ENCODE results near the gene CNGB1. TPM values are rescaled to one million over a fixed set of nuclear protein-coding genes. Genes with fewer than 3 reads are reported as not detected.

The CNGB1 gene
- total RNA-seq, 1 donor = not detected

DNA sequence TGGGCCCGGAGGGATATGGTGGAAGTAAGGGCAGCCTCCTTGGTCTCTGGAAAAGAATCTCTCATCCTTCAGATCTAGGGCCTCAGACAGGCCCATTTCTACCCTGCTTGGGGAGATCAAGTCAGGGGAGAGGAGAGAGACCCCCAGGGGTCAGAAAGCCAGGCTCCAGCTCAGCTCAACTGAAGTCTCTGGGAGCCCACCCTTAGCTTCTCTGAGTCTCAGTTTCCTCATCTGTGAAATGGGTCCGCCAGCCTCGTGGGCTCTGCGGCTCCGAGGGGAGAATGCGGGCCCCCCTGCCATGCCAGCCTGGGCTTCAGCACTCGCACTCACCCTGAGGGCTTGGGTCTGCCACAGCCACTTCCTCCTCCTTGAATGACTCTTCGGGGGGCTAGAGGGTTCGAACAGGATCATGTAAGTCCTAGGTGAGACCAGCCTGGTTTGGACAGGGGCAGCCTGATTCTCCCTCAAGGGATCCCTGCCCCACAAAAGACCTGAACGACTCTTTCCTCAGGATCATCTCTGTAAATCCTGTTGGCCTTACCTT is 6.7 kb downstream of the CNGB1 start:
- no peak overlapping the region for H2AFZ ChIP-seq (ENCODE audit: low read length)
- no peak for DNase-seq (ENCODE audit: insufficient read length, low spot score, missing footprints)

DNA sequence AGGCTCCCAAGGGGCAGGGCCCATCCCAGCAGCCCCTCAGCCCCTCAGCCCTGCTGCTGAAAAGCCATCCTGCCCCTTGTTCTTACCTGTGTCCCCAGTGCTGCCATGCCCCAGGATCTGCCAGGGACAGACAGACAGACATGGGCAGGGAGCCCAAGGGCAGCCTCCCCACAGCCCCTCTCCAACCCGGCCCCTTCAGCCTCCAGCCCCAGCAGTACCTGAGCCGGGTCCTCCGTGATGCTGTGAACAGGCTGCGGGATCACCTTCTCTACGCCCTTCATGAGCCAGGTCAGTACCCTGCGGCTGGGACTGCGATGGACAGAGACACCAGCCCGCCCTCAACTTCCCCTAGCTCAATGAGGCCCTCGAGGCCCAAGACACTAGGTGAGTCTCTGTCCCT is 8.2 kb downstream of the CNGB1 start:
- Histone ChIP-seq H3K36me3 (ENCODE audit: insufficient read depth, low read length) (no peaks in the 10 kb centered on the region), H3K9me3 (ENCODE audit: low read depth, low read length) (no peaks in the 10 kb centered on the region), H4K20me1 (ENCODE audit: insufficient read depth, low read length) (no peaks in the 10 kb centered on the region), H3K79me2 (ENCODE audit: insufficient read depth, low read length) (no peaks in the 10 kb centered on the region), H2AFZ (ENCODE audit: low read length) (no peak overlapping the region), H3K4me1 (ENCODE audit: insufficient read depth, low read length) (no peaks in the 10 kb centered on the region), H3K4me3 (ENCODE audit: insufficient read depth, low read length) (no peak overlapping the region), H3K27me3 (ENCODE audit: insufficient read depth, low read length) (peaks cover 13% of the 10 kb centered on the region), H3K27ac (ENCODE audit: low read depth, low read length) (no peak overlapping the region), H3K4me2 (ENCODE audit: insufficient read depth, low read length) (no peak overlapping the region)
- TF ChIP-seq, protein P1, sequence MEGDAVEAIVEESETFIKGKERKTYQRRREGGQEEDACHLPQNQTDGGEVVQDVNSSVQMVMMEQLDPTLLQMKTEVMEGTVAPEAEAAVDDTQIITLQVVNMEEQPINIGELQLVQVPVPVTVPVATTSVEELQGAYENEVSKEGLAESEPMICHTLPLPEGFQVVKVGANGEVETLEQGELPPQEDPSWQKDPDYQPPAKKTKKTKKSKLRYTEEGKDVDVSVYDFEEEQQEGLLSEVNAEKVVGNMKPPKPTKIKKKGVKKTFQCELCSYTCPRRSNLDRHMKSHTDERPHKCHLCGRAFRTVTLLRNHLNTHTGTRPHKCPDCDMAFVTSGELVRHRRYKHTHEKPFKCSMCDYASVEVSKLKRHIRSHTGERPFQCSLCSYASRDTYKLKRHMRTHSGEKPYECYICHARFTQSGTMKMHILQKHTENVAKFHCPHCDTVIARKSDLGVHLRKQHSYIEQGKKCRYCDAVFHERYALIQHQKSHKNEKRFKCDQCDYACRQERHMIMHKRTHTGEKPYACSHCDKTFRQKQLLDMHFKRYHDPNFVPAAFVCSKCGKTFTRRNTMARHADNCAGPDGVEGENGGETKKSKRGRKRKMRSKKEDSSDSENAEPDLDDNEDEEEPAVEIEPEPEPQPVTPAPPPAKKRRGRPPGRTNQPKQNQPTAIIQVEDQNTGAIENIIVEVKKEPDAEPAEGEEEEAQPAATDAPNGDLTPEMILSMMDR (IDR thresholded peaks at IDR 0.05; ENCODE audit: extremely low read depth, low read depth, low read length) = no peak
- peak; percentile 36 for DNase-seq (ENCODE audit: insufficient read length, low spot score, missing footprints)

More for the DNA sequence above, 6.7 kb downstream of the CNGB1 start:
- Histone ChIP-seq H3K9me3 (ENCODE audit: low read depth, low read length) (no peaks in the 10 kb centered on the region), H4K20me1 (ENCODE audit: insufficient read depth, low read length) (no peaks in the 10 kb centered on the region), H3K79me2 (ENCODE audit: insufficient read depth, low read length) (no peaks in the 10 kb centered on the region), H3K4me1 (ENCODE audit: insufficient read depth, low read length) (no peaks in the 10 kb centered on the region), H3K4me2 (ENCODE audit: insufficient read depth, low read length) (no peak overlapping the region), H3K27me3 (ENCODE audit: insufficient read depth, low read length) (peaks cover 13% of the 10 kb centered on the region), H3K36me3 (ENCODE audit: insufficient read depth, low read length) (no peaks in the 10 kb centered on the region), H3K4me3 (ENCODE audit: insufficient read depth, low read length) (no peak overlapping the region), H3K27ac (ENCODE audit: low read depth, low read length) (no peak overlapping the region)
- TF ChIP-seq, protein P1 (IDR thresholded peaks at IDR 0.05; ENCODE audit: extremely low read depth, low read depth, low read length) = no peak

DNA sequence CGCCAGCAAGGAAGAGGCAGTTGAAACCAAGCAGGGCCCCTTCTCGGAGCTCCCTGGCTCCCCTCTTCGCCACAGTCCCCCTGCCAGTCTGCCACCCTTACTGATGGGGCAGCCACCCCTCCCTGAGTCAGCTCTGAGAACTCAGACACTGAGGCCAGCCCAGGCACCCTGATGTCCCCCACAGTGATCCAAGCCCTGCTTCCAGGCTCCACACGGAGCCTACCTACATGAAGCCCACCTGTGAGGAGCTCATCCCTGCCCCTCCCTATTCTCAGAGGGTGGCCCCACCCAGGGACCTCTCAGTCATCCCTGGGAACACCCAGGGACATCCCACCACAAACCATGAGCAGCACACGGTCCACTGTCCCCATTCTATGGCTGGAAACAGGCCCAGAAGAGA is 8.9 kb downstream of the CNGB1 start:
- Histone ChIP-seq H3K27ac (ENCODE audit: low read depth, low read length) (no peak overlapping the region), H3K4me2 (ENCODE audit: insufficient read depth, low read length) (no peak overlapping the region), H3K4me1 (ENCODE audit: insufficient read depth, low read length) (no peaks in the 10 kb centered on the region), H2AFZ (ENCODE audit: low read length) (no peak overlapping the region), H3K27me3 (ENCODE audit: insufficient read depth, low read length) (peaks cover 13% of the 10 kb centered on the region), H3K36me3 (ENCODE audit: insufficient read depth, low read length) (no peaks in the 10 kb centered on the region), H3K4me3 (ENCODE audit: insufficient read depth, low read length) (no peak overlapping the region), H3K9me3 (ENCODE audit: low read depth, low read length) (no peaks in the 10 kb centered on the region), H3K79me2 (ENCODE audit: insufficient read depth, low read length) (no peaks in the 10 kb centered on the region), H4K20me1 (ENCODE audit: insufficient read depth, low read length) (no peaks in the 10 kb centered on the region)
- TF ChIP-seq, protein P1 (IDR thresholded peaks at IDR 0.05; ENCODE audit: extremely low read depth, low read depth, low read length) = no peak
- DNase-seq (ENCODE audit: insufficient read length, low spot score, missing footprints) = peak; percentile 32

DNA sequence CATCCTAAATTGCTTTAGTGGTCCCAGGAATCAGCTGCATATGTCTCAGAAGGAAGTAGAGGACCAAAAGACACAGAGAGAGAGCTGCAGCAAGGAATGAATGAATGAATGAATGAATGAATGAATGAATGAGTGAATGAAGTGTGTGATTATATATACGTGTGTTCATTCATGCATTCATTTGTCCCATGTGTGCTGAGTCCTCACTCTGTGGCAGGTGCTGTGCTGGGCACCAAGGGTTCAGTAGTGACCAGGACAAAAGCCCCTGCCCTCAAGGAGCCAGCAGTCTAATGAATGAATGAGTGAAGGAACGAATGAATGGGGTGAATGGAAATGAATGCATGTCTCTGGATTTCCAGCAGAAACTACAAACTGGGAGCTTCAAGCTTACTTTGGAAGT is 9.4 kb downstream of the CNGB1 start:
- H2AFZ ChIP-seq (ENCODE audit: low read length) = no peak overlapping the region
- no peak overlapping the region for H3K4me3 ChIP-seq (ENCODE audit: insufficient read depth, low read length)
- TF ChIP-seq, protein P1 (IDR thresholded peaks at IDR 0.05; ENCODE audit: extremely low read depth, low read depth, low read length) = no peak
- H4K20me1 ChIP-seq (ENCODE audit: insufficient read depth, low read length) = no peaks in the 10 kb centered on the region
- peak; percentile 42 for DNase-seq (ENCODE audit: insufficient read length, low spot score, missing footprints)
- H3K27me3 ChIP-seq (ENCODE audit: insufficient read depth, low read length) = peaks cover 13% of the 10 kb centered on the region
- no peak overlapping the region for H3K27ac ChIP-seq (ENCODE audit: low read depth, low read length)
- no peaks in the 10 kb centered on the region for H3K79me2 ChIP-seq (ENCODE audit: insufficient read depth, low read length)
- no peaks in the 10 kb centered on the region for H3K4me1 ChIP-seq (ENCODE audit: insufficient read depth, low read length)
- no peaks in the 10 kb centered on the region for H3K9me3 ChIP-seq (ENCODE audit: low read depth, low read length)
- no peak overlapping the region for H3K4me2 ChIP-seq (ENCODE audit: insufficient read depth, low read length)
- H3K36me3 ChIP-seq (ENCODE audit: insufficient read depth, low read length) = no peaks in the 10 kb centered on the region
